Measurements from ENCODE around the gene OR13C8.

GRCh38 chr9:104544644-104545043 is 24.3 kb upstream of the OR13C8 start:
- TF ChIP-seq CTCF (IDR thresholded peaks at IDR 0.05): no peak
- no peak for TF ChIP-seq POLR2A (IDR thresholded peaks at IDR 0.05)
